NCI-H1048 (cell line): ENCODE data around the gene NT5C.

ENCODE experiments used
- DNase-seq: peaks from one replicate; lab custom pipeline; 2025; lab: John Stamatoyannopoulos, UW

NT5C gene

GRCh38 chr17:75093548-75094158 is 37.9 kb downstream of the NT5C start:
- DNase-seq, result no peak

- no peak for DNase-seq
These were observed 39.7 kb downstream of the NT5C start for GRCh38 chr17:75091855-75092327.

GRCh38 chr17:75090871-75091854 is 40.4 kb downstream of the NT5C start:
- no peak for DNase-seq

DNA sequence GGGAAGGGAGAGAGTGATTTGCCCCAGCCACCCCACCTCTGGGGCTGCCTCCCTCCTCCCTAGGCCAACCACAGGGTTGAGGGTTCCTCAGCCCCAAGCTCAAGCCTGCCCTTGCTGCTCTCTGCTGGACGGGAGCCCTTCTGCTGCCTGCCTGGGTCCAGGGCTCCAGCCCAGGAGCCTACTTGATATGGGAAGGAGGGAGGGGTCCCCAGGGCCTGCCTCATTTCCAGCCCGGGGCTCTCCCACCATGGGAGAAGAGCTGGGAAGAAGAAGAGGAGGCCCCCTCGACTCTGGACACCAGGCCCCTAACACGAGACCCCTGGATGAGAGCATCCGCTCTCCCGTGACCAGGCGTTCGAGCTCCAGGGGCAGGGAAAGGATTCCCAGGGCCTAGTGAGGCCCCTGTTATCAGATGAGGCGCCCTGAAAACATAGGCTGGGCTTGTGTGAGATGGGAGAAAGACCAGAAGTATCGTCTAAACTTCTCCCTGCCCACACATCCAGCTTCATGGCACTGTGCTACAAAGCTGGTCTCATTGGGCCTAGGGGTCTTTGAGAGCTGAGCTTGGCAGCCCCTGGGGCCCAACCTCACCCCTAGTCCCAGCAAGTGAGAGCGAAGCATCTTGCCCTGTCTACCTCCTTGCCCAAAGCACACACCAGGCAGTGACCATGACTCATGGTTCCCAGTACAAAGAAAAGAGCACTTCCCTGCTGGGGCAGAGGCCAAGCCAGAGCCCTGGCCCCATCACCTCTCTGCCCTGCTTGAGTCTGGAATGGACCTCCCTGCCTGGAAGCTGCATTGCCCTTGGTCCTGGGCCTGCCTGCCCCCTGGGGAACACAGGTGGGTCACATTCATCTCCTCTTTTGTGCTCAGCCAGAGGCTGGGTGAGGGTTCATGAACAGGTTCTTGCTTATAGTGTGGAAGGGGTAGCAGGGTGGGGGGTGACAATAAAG is 42.8 kb downstream of the NT5C start:
- no peak for DNase-seq

- DNase-seq, result no peak
These were observed 43.7 kb downstream of the NT5C start, which contains the start of gene SLC16A5 for GRCh38 chr17:75087558-75088453. Gene SLC16A5 (plus strand): TSS chr17:75087954. CDS start chr17:75093637, 5,683 bp downstream.

DNA sequence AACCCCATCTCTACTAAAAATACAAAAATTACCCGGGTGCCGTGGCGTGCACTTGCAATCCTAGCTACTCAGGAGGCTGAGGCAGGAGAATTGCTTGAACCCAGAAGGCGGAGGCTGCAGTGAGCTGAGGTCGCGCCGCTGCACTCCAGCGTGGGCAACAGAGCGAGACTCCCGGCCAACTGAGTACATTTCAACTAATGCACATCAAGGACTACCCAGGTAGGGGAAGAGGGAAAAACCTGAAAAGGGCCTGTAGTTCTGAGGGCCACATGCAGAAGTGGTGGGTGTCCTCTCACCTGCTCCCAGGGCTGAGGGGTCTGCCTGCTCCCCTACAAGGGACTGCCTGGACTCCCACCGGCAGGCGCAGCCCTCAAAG is 44.4 kb downstream of the NT5C start:
- no peak for DNase-seq

DNA sequence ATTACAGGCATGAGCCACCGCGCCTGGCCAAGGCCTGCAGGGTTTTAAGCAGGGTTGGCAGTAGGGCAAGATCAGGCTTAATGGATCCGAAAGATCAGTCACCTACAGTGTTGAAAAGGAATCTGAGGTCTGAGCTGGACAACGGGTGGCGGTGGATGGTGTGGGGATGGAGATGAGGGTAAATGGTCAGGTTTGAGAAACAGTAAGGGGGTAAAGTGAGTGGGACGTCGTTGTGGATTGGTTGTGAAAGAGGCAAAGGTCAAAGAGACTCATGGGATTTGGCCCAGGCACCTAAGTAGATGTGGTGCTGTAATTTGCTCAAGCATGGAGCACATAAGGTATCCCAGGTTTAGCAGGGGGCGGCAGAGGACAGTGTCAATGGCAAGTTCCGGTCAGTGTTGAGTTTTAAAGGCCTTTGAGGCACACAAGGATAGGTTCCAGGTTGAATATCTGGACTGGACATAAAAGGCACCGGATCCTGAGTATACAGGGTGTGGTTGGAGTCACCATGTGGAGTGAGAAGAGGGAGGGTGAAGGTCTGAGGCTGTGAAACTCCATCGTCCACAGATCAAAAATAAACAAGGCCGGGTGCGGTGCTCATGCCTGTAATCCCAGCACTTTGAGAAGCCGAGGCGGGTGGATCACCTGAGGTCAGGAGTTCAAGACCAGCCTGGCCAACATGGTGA is 44.9 kb downstream of the NT5C start:
- no peak for DNase-seq

DNA sequence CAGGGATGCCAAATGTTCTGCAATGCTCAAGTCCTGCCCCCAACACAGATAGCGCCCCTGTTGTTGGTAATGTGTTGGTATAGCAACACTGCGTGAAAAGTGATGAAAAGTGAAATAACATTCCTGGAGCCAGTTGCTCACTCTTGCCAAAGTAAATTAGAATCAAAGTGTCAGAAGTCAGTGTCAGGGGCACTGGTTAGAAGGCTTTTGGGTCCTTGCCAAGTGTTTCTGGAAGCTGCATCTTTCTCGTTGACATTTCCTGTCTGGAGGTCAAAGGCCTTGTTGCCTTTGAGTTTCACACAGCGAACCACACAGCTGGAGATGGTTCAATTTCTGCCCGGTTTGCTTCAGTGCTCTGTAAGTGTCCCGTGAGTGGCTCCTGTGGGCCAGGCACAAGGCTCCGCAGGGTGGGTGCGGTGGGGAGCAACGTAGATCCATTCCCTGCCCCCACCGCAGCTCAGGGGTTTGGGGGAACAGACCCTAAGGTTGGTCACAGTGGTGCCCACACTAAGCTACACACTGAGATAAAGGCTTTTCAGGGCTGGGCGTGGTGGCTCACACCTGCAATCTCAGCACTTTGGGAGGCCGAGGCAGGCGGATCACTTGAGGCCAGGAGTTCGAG is 47.4 kb downstream of the NT5C start:
- DNase-seq, result no peak

GRCh38 chr17:75082683-75083082 is 48.9 kb downstream of the NT5C start:
- no peak for DNase-seq

DNA sequence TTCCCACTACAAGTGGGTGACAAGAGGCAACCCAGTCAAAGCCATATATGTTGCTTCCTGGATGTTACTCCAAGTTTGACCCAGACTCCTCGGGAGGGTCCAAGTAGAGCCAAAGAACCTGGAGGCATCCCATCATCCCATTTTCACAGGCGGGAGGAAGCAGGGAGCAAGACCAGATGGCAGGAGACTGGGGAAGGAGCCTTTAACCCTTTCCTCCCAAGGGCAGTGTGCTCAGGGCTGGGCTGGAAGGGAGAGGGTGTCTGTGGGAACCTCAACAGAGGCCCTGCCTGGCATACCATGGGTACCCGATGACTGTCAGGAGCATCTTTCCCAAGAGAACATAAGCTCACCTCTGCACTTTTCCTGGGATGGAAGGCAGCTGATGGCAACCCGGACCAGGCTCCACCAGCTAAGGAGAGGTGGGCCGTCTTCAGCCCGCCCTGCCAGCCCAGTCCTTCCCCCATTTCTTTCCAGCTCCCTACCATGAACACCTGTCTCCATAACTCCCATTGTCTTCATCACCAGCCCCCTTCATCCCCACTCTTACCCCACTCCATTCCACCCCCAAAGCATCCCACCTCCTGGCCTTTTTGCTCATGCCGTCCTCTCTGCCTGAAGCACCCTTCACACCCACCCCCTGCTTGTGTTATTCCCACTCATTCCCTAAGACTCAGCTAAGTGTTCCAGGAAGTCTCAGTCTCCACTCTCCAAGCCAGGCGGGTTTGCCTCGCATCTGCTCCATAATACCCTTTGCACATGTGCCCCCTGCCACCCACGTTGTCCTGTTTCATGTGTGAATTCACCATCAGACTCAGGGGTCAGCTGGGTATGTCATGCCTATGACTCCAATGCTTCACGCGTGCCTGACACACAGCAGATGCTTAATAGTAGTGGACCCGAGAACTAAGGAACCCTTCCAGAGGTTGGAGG is 49.7 kb downstream of the NT5C start:
- DNase-seq, result no peak
